Measurements from ENCODE around the gene RAD51B.

- TF ChIP-seq POLR2A (IDR thresholded peaks at IDR 0.05) (no peak), POLR2AphosphoS5 (IDR thresholded peaks at IDR 0.05; ENCODE audit: insufficient read depth in 1 of 2, low read depth in 1 of 2) (no peak), CTCF (IDR thresholded peaks at IDR 0.05) (no peak)
These were observed 11.5 kb downstream of the RAD51B start for GRCh38 chr14:67831113-67831512.

Measured in vagina (tissue), 2 donors.